Anterior cingulate cortex (tissue), 58 donors: ENCODE data around the gene DAO.
"Not testable (repeated sequence)": the region's sequence is repeated elsewhere in the genome, so short reads cannot be mapped to it uniquely, and the experiment has no call there.

ENCODE experiments used
- DNase-seq, 58 donors: peaks; one replicate each; lab custom pipeline; 2025; lab: John Stamatoyannopoulos, UW

DAO gene

DNA sequence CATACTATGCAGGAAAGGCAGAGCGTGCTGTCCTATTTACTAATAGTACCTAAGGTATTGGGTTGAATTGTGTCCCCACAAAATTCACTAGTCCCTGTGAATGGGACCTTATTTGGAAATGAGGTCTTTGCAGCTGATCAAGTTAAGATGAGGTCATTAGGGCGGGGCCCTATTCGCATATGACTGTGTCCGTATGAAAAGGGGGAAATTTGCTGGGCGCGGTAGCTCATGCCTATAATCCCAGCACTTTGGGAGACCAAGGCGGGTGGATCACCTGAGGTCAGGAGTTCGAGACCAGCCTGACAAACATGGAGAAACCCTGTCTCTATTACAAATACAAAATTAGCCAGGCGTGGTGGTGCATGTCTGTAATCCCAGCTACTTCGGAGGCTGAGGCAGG lies 13.8 kb upstream of the DAO start:
- not testable (repeated sequence) for DNase-seq

DNA sequence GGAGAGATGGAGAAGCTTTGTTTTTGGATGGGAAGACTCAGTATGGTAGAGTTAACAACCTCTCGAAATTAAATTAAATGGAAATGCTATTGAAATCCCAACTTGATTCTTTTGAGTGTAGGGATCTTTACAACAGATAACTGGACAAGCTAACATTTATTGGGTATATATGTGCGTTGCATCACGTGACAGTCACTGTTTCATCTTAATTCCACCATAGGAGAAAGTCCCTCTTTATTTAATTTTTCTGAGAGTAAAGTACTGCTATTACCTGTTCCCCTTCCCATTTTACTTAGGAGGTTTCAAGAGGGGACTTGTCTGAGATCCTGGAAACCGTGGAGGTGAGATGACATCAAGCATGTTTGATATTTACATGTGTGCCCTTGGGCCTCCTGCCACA lies 11.1 kb upstream of the DAO start:
- DNase-seq = no peak

DNA sequence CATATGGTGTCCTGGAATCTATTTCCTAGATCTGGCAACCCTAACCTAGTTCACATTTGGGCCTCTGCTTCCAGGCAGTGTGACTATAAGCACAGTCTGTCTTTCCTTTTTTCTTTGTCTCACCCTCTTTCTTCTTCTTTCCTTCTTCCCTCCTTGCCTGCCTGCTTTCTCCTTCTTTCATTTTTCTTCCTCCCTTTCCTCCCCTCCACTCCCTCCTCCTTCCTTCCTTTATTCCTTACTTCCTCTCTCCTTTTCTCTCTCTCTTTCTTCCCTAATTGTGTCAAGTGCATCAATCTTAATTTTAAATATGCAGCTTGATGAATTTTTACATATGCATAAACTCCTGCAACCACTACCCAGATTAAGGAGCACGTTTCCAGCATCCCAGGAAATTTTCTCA lies 4.6 kb upstream of the DAO start:
- no peak for DNase-seq

DNA sequence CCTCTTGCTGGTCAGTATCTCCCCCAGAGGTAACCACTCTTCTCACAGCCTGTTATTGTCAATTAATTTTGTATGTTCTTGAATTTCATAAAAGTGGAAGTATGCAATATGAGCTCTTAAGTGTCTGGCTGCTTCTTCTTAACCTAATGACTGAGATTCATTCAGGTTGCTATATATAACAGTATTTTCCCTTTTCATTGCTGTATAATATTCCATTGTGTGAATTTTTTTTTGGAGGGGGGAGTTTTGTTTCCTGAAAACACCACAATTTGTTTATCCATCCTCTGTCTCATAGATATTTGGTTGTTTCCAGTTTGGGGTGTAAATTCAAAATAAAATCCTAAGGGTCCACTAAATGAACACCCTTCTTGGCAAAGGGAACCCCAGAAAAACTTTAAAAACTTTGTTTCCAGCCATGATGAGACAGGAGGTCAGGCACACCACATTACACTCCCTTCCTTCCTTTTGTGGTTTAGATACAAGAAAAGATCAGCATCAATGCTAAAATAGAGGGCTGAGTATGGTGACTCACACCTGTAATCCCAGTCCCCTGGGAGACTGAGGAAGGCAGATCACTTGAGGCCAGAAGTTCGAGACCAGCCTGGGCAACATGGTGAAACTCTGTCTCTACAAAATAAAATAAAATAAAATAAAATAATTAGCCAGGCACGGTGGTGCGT lies 4.1 kb upstream of the DAO start:
- DNase-seq = no peak

DNA sequence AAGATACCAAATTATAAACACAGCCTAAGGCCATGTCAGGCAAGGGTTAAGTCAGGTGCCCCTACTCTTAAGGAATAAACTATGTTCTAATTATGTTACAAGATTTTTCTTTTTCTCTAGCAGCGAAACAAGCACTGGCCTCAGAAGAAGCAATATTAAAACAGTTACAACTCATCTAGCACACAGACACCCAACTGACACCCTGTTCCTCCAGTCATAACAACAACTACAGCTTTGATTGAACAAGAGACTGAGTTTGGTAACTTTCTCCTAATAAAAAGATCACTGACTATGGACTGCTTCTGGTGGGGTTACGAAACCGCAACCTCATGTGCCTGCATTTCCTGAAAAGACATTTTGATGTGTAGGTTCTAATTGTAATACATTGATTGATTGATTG lies 3.3 kb upstream of the DAO start:
- no peak for DNase-seq

DNA sequence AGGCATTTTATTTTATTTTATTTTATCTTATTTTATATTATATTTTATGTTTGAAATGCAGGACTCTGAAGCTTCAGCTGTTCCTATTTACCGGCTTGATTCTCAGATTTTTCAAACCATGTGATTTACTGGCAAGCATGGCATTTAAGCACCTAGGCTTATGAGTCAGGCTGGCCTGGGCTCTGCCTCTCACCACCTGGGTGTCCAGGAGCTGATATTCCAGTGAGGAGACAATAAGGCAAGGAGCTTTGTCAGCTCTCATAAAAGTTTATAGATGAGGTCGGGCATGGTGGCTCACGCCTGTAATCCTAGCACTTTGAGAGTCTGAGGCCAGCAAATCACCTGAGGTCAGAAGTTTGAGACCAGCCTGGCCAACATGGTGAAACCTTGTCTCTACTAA lies 2.1 kb downstream of the DAO start:
- DNase-seq = no peak

DNA sequence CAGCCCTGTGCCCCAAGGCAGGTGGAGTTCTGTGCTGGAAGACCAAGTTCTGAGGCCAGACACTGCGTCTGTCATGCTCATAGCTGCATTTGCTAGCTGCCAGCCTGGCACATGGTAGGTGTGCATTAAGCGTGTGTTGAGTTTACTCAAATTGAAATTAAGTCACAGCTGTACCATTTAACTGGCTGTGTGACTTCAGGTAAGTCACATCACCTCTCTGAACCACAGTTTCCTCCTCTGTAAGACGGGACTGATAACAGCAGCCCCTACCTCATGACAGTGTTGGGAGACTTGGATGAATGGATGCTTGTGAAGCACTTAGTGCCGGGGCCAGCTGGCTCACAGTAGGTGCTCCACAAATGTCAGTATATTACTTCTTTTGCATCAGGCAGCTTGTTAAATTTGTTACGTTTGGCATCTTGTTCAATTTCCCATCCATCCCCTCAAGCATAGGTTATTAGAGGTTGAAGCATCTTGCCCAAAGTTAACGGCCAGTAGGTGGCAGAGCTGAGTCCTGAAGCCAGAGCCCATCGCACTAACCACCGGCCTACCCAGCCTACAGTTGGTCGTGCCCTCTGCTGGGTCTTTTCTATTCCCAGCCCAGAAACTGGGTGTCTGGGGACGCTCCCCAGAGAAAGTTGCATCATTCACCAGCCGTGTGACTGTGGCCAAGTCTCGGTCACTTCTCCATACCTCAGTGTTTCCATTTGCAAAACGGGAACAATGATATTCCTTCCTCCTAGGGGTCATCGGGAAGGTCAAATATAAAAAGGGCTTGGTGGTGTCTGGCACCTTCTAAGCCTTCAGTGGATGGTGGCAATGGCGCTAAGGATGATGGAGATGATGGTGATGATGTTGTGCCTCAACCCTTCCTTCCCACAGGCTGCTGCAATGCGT lies 4.5 kb downstream of the DAO start:
- peak in 2 of 58 donors; percentile 7 for DNase-seq

DNA sequence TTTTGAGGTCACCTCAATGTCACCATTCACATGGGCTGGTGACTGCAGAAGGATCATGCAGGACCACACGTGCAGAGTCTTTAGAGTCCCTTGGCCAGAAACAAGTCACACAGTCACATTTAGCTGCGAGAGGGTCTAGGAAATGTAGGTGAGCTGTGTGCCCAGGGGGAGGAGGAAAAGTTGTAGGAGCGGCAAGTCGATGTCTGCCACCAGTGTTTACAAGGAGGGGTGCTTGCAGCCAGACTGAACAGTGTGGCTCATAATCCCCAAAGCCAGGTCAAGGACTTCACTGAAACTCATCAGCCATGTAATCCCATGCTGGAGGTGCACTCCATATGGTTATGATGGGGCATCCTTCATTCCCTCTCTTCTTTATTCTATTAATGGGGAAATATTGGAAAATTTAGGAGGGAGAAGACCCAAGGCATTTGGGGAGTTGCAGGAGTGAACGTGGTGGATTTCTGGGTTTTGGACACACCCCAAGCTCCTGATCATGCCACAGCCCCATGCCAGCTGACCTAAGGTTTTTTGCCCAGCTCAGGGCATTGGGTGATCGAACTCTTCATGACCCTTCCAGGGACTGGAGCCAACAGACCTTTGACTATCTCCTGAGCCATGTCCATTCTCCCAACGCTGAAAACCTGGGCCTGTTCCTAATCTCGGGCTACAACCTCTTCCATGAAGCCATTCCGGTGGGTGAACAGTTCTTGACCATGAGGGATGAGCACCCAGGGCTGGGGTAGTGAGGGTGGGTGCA lies 7.2 kb downstream of the DAO start:
- no peak for DNase-seq

DNA sequence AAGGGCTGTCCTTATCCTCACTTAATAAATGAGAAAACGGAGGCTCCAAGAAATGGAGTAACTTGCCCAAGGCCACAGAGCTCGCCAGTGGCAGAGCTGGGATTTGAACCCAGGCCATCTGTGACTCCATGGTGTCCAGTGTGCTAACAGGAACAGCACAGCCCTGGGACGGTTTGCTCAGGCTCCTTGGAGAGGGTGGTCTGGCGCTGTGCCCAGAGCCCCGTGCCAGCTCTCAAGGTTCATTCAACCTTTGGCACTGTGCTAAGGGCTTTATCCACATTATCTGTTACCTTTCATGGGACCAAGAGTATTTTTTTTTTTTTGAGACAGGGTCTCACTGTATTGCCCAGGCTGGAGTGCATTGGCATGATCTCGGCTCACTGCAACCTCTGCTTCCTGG lies 8.1 kb downstream of the DAO start:
- peak in 1 of 58 donors; percentile 8 for DNase-seq

DNA sequence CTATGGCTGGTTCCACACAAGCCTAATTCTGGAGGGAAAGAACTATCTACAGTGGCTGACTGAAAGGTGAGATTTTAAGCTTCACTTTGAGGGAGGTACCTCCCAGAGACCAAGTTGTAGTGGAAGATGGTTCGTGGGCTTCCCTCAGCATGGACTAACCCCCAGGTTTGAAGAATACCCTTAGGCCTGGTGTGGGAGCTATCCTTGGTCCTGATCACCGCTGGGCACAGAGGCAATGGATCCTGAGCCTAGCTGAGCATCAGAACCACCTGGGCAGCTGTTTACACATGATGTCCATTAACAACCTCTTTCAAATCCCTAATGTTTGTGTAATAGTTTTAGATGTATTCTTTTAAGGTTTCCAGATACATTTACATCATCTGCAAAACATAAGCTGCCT lies 10.3 kb downstream of the DAO start:
- no peak for DNase-seq

DNA sequence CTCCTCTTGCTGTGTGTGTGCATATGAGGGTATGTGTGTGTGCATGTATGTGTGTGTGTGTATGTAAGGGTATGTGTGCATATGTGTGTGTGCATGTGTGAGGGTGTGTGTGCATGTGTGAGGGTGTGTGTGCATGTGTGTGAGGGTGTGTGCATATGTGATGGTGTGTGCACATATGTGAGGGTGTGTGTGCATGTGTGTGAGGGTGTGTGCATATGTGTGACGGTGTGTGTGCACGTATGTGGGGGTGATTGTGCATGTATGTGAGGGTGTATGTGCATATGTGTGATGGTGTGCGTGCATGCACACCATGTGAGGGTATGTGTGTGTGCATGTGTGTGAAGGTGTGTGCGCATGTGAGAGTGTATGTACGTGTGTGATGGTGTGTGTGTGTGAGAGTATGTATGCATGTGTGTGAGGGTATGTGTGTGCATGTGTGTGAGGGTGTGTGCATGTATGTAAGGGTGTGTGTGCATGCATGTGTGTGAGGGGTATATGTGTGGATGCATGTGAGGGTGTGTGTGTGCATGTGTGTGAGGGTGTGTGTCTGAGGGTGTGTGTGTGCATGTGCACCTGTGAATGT lies 15.4 kb downstream of the DAO start:
- no peak for DNase-seq

DNA sequence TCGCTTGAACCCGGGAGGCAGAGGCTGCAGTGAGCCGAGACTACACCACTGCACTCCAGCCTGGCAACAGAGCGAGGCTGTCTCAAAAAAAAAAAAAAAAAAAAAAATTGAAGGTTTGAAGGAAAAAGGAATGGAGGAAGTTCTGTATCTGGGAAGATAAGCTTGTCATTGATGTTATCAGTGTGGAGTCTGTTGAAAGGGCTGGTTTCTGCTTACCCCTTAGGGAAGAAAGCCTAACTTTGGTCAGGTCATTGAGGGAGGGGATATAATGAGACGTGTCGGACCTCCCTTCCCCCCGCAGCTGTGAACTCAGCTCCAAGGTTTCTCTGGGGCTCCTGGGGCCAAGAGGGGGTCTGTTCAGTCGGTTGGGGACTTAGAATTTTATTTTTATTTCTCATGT lies 16.4 kb downstream of the DAO start:
- no peak for DNase-seq

DNA sequence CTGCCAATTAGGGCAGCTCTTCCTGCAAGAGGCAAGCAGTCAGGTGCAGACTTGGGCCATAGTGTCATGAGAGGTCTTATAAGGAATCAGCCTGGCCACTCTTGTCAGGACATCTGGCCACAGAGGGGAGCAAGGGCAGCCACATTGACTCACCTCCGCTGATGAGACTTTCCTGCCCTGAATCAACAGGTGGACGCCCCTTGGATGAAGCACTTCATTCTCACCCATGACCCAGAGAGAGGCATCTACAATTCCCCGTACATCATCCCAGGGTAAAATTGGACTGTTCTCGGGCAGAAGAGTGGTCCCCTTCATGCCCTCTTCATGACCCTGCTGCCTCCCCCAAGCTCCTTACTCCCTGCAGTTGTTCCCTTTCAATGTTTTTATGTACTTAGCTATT lies 16.9 kb downstream of the DAO start:
- DNase-seq = no peak

DNA sequence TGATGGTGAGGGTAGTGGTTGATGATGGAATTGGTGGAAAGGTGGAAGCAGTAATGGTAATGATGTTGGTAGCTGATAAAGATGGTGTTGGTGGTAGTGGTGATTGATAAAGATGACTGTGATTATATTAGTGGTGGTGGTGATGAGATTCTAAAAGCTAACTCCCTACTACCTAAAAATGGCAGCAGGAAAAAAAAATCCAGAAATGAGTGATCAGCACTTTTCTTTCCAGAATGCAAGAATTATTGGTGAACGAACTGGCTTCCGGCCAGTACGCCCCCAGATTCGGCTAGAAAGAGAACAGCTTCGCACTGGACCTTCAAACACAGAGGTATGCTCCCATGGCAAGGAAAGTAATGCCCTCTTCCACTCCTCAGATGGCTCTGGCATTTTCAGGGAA lies 19.3 kb downstream of the DAO start:
- DNase-seq = no peak

DNA sequence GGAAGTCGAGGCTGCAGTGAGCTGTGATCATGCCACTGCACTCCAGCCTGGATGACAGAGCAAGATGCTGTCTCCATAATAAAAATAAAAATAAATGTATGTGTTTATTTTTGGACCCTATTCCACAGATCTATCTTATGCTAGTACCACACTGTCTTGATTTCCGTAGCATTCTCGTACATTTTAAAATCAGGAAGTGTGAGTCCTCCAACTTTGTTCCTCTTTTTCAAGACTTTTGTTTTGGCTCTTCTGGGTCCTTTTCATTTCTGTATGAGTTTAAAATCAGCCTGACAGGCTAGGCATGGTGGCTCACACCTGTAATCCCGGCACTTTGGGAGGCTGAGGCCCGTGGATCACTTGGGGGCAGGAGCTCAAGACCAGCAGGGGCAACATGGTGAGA lies 25.8 kb downstream of the DAO start:
- peak in 1 of 58 donors; percentile 18 for DNase-seq

DNA sequence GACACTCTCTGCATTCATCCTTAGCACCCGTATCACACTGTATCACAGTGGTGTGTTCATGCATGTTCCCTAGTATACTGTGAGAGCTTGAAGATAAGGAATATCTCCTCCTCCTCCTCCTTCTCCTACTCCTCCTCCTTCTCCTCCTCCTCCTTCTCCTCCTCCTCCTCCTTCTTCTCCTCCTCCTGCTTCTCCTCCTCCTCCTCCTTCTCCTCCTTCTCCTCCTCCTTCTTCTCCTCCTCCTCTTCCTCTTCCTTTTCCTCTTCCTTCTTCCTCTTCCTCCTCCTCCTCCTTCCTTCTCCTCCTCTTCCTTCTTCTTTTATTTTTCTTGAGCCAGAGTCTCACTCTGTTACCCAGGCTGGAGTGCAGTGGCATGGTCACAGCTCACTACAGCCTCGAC lies 27.1 kb downstream of the DAO start:
- no peak for DNase-seq

DNA sequence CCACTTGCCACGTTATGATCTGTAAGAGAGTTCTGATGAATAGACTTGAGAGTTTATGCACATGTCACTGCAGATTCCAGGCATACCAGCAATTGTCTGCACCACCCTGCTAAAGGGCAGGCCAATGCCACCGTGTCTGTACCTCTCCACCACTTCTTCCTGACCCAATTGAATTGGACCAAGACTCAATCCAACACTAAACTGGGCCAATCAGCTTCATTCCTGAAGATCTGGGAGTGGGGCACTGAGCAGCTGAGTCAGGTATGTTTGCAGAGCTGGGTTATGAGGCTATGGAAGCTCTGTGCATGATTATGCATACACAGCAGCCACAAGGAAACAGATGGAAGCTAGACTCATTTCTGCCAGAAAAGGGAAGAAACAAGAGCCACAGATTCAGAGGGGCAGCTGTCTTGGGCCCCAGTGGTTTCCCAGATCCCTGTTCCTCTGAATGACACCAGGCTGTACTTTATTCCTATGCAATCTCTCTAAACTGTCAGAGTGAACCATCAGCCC lies 28.0 kb downstream of the DAO start:
- DNase-seq = peak in 16 of 58 donors; percentile 5 to 52 (median 19)

DNA sequence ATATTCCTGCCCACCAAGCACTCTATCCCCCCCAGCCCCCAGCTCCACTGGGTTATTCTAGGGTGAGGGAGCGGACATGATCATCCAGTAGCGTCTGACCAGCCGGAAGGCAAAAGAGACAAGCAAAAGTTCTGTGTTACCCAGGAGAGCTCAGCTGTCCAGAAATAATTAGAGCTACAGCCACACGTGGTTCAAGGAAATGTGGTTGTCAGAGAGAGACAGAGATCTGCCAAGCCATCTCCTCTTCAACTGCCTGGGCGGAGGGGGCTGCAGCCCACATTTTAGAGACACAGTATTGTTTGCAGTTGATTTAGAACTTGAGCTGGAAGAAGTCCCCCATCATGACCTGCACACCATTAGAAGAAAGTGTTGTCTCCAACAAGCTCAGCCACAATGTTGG lies 30.4 kb downstream of the DAO start:
- peak in 2 of 58 donors; percentile 2 to 42 for DNase-seq

DNA sequence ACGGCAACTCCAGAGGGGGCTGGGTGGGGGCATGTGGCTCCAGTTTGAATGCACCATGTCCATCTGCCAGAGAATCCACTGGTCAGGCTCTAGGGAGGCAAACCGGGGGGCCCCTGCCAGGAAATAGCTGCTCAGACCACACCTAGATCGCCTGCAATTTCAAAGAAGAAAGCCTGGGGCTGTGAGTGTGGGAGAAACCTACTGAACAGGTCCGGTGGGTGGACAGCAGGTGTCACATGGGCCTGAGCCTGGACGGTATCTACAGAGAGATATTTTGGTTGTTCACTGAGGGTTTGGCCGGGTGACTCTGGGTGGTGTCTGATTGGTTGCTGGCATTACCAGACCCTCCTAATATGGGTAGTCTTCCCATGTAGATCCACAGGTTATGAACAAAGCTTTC lies 32.0 kb downstream of the DAO start:
- DNase-seq = no peak

DNA sequence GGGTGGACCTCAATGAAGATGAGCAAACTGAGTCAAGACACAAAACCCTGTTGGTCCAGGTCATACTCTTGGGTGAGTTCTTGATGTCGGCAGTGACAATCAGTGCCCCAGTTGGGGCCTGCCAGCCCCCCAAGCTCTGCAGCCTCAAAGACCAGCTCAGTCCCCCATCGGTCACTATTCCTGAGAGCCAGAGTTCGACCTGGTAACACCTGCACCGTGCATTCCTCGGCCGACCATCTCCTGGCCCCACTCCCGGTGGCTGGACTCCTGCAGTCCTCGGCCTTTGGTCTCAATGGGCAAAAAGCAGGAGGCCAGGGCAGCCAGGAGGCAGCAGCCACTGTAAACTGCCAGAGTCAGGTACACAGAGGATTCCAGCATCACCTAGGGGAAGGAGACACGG lies 32.5 kb downstream of the DAO start:
- DNase-seq = no peak

DNA sequence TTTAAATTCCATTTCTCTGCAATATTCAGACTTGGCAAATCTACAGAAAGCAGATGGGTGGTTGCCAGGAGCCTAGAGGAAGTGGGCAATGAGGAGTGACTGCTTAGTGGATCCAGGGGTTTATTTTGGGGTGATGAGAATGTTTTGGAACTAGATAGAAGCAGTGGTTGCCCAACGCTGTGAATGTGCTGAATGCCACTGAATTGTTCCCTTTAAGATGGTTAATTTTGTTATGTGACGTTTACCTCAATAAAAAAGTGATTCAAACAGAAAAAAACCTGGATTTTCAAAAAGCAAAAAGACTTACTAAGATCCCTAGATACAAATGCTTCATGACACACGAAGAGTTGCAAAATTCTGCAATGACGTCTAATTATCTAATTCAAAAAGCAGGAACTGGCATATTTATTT lies 34.2 kb downstream of the DAO start:
- peak in 30 of 58 donors; percentile 3 to 62 (median 22) for DNase-seq
